ENCODE data around the gene EMP1.

EMP1 gene

DNA sequence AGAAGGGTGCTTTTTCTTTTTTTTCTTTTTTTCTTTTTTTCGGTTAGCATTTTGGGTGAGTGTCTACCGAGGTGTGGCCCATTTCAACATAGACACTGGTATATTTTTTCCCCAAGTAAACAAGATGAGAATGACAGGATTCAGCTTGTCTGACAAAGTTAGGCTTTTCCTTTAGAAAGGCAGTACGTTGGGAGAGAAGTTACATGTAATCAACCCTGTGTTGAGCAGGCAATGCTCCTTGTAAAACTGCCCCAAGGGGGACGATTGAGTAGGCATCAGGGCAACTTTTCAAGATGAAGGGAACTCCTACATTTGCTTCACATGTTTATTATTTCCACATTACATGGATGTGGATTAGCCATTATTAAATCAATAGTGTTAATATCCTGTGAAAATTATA lies 1.7 kb downstream of the EMP1 start:
- DNase-seq = no peak

DNA sequence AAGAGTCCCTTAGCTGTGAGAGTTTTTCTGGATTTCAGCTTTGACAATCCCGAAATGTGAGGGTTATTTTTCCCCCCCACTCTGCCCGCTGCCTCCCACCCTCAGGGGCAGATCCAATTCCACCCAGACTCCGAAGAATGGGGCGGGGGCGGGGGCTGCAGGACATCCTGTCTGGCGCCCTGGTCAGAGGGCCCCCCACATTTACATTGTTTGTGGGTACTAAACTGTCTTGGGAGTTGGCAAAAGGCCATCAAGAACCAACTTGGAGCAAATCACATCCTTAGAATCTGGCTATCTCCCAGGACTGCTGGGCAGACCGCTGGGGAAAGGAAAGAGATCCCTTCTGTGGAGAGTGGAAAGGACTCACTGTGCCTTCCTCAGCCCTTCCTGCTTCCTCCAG lies 2.4 kb downstream of the EMP1 start:
- DNase-seq = no peak

DNA sequence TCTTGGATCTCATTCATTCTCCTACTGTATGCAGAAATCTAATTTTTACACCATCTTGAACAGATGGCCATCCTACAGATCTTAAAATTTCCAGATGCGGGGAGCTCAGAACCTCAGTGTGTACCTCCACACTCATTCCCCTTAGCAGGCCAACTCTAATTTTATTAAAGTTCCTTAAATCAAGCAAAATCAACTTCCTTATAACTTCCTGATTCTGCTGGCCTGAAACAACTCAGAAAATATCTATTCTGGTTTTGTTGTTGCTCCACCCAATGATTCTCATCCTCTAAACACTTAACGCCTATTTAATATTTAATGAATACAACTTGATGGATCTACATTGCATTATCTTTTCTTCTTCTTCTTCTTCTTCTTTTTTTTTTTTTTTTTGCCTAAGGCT lies 3.1 kb downstream of the EMP1 start:
- no peak for DNase-seq

DNA sequence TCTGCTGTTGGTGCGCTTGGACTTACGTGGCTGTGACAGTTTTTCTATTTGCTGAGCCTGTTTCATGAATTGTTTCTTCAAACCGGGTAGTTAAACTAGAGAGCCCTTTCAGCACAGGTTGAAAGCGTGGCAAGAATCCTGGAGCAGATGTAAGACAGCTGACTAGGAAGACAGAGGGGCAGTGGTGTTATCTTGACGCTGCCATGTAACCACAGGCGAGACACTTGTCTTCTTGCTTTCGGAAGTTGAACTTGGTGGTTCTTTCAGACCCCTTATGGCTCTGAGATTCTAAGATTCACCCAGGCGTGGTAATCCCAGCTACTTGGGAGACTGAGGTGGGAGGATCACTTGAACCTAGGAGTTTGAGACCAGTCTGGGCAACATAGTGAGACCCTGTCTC lies 4.3 kb downstream of the EMP1 start:
- no peak for DNase-seq

DNA sequence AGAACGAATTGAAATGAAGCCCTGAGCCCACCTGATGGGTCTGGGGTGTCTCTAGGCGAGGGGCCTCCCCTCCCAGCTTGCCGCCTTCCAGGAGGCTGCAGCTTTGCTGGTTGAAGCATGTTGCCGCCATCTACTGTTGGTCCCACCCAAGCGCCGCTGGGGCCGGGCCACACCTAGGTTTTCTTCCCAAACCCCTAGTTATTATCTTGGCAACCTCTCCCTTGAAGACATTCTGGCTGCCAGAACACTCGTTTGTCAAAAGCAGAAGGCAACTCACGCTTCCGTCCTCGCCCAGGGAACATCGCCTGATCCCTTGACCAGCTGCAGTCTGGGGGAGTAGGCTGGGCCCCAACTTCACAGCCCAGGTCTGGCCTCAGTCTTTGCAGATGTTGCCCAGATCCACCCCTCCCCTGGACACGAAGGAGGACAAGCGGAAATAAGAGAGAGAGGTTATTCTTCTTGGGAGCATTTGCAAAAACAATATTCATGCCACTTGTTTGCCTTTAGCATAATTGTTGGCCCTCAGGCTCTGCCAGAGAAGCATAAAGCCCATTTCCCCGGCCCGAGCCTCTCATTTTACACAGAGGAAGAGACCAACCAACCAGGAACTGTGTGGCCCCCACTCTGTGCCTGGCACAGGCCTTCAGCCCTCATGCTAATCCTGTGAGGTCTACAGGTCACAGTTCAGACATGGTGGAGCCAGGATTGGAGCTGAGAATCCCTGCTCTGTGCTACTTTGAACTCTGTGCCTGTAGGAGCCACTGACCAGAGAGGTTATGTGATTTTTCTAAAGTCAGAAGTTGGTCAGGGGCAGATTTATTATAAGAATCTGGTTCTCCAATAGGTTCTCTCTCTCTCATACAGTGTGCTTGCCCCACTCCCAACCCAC lies 6.8 kb downstream of the EMP1 start:
- no peak for DNase-seq

DNA sequence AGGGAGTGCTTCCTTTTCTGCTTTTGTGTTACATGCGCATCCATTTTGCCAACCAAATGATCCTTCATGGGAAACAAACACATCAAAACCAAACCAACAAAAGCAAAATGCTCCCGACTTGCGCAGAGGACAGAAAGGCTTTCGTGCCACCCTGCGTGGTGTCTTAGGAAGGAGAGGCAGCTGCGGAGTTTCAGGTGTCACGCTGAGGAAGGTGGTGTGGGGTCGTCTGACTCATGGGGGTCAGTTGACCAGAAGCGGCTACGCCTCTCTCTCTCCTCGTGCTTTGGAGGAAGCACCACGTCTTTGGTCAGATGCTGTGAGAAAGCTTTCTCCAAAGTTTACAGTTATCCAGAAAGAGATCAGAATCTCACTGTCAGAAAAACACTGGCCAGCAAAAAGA lies 7.9 kb downstream of the EMP1 start:
- DNase-seq = no peak

DNA sequence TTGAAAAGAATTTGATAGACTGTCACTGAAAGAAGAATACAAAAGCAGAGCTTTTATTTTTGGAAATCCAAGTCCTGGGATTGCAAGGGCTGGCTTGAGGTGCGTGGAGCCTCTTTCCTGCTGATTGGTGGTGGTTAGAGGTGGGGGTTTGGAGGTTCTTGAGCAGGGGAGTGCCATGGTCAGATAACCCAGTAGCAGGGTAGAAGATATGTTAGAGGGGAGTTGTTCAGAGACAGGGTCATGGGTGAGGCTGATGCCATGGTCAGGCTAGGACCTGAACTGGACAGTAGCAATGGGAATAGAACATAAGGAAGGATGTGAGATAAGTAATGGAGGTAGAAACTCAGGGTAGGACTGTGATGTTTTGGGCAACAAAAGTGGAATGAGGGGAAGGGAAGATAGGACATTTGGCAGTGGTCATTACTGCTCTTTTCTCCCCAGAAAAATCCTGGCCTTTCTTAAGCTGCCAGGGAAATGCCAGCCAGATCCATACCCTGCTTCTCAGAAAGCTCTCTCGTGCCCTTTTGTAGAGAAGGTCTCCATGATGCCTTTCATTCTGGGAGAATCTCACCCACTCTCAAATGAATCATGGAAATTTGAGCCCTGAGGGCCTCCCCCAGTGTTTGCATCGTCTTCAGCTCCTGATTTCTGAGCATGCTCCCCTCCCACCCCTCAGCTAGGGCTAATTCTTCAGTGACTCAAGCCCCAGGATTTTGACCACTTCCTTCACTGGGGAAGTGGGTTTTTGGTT lies 9.5 kb downstream of the EMP1 start:
- DNase-seq = peak in 1 of 2 experiments; percentile 8

DNA sequence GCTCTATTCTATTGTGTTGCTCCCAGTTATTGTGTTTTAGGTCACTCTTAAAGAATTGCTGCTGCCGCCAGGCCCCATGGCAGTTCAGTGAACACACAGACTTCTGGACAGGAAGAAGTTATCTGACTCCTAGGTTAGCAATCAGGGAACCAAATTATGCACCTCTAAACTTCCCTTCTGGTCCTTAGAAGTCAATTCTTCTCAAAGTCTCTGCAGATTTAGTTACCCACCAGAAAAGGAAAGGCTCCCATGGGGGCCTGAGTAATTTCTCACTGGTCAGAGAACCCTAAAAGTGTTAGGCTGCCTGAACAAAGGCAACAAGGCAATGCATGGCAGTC lies 10.0 kb downstream of the EMP1 start:
- DNase-seq = no peak

DNA sequence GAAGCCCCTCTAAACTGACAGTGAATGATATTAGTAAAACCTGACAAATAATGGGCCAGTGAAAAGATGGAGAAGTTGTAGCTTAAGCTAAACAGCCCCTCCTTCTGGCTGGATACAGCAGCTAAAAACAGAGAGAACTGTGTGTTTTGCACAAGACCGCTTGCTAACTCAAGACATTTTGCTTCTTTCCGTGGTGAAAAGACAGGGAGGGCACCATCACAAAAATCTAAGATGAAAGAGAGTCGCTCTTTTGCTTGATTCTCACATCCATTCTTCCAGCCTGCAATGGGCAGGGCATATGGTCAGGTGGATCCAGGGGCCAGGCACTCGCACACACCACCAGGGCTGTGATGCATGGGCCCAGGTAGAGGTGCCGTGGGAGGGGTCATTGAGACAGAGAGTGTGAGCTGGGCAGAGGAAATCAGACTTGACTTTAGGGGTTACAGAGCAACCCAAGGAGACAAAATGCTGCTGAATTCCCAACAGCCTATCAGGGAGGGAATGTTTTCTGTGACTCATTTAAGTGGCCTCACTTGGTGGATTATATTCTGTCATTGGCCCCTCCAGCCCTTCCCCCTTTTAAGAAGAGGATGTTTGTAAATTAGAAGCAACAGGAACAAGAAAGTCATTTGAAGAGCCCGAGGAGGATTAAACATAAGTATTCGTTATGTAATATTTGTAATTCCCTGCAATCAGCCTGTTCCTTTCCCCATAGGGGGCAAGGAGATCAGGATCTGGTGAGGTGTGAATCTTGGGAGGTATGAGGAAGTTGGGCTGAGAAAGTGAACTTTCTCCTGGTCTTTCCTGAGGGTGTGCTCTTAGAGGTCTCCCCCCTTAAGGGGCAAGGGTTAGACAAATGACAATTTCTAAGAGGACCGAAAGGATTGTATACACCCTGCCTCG lies 12.3 kb downstream of the EMP1 start:
- no peak for DNase-seq

DNA sequence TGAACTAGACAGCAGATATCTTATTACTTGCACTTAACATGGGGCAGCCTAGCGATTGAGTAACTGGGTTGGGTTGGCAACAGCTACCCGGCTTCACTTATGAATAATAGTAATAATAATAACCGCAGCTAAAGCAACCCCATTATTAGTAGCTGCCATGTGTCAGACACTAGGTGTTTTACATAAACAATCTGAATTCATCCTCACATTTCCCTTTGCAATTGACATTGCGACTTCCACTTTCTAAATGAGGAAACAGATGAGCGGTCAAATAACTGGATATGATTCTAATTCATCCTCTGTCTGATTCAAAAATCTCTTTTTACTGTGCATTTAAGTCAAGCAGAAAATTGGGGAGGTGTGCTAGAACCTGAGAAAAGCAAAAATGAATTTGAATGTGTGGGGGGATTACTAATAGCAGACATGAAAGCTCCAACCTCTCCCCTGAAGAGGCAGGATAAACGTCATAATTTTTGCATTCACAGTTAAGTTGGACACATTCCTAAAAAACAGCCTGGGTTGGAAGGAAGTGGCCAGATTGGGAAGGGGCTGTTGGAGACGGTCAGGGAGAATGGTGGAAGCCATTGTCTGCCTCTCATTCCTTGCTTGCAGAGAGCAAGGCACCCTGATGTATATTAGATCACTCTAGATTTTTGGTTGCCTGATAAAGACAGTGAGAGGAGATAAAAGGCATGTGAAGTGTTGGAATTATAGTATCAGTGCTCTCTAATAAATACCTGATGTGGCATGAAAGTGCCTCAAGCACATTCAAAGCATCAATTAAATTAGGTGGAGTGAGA lies 13.1 kb downstream of the EMP1 start:
- no peak for DNase-seq

DNA sequence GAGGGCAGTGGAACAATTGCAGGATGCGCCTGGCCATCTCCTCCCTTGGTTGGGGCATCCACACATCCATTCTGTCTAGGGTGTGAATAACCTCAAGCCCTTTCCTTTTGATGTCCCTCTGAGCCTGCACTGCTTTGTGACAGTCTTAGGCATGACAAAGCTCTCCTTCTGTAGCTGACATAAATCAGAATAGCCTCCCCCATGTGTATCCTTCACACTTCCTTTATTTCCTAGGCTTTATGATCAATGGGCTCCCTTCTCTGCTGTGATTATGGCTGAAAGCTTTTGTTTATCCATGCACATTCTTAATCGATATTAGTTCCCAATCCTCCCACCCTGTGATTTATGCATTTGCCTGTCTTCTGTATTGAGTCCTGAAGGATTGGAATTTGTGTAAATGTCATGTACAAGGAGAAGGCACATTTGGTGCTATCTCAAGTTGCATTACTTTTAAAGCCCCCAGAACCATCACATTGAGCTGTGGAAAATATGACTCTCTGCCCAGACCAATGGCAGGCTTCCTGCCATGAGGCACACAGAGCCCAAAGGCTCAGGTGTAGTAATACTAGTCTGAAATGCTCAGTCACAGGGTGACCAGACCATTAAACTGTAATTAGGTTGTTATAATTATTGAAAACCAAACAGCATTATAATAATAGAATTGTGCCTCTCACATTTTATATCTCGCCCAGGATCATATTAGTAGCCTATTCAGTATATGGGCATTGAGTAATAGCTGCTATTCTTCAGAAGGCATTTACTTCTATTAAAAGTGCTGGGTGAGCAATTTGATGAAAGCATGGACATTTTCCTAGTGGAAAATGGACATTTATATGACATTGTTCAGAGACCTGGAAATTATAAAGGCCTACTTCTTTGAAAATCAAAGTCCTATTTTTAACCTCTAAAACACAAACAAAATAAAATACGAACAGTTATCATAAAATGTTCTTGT lies 14.0 kb downstream of the EMP1 start:
- no peak for DNase-seq

DNA sequence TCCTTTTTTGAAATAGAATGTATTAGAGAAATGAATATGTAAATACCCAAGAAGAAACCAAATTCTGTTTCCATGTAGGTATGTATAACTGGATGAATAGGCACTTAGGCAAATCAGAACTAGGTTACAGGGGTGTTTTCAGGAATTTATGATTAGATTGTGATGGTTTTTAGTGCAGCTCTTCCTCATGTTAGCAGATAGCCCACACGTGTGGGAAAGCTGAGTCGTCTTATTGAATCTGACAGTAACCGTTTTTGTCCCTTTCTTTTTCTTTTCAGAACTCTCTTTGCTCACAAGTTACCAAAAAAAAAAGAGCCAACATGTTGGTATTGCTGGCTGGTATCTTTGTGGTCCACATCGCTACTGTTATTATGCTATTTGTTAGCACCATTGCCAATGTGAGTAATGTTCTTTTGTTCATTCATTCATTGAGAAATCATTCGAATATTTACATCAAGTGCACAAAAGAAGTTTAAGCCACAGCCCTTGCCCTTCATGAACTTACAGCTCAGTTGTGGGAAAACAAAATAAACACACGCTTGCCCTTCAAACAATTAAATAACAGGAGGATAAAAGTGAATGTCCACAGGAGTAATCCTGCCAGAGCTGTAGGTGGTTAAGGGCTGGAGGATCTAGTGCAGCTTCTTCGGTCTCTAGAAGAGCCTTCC lies 14.8 kb downstream of the EMP1 start:
- DNase-seq = no peak

DNA sequence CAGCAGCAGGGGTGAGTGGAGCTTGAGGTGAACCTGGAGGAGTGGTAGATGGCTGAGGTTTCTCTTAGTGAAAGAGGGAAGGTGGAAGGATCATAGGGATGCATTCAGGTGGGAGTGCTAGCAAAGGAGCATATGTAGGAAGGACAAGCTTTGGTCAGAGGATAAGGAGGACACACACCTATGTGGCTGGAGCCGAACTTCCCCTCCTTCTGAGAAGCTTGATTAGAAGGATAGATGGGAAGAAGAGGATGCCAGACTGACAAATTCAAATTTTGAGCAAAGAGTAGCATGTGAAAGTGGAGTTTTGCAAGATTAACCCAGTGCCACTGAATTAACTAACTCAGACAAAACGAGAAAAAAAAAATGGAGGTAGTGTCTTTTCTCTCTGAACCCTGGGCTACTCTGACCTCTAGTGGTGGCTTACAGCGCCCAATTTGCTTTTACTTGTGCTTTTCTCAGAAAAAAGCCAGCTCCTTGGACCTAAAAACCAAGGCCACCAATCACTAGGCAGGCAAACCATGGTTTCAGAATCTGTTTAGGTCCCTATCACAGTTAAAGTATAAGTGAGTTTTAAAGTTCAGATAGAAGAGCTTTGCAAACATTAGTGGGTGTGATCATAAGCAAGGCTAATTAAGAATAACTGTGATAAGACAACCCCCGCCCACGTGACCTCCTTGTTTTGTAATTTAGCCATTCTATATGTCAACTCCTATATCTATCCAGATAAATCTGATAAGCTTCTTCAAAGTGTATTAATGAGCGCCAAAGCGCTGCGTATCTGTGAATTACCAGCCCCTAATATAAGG lies 15.5 kb downstream of the EMP1 start:
- peak; percentile 48 to 61 for DNase-seq

DNA sequence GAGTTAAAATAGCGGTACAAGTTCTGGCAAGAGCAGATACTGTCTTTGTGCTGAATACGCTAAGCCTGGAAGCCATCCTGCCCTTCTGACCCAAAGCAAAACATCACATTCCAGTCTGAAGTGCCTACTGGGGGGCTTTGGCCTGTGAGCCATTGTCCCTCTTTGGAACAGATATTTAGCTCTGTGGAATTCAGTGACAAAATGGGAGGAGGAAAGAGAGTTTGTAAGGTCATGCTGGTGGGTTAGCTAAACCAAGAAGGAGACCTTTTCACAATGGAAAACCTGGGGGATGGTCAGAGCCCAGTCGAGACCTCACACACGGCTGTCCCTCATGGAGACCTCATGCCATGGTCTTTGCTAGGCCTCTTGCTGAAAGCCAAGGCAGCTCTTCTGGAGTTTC lies 18.5 kb downstream of the EMP1 start:
- DNase-seq = no peak

DNA sequence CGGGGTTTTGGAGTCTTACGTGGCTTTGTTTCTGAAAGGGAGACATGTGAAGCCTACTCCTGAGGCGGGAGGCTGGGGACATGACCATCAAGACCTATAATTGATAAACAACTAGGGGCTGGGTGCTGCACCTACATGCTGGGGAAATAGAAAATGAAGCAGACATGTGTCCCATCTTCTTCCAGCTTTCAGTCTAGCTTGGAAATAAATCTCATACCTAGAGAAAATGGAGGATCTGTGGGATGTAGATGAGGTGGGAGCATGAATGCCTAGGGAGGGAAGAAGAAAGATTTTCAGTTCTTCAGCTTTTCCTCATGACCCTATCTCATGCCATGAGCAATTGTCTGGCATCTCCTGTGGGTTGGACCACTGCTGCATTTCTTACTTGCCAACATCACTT lies 22.1 kb downstream of the EMP1 start:
- DNase-seq = no peak

DNA sequence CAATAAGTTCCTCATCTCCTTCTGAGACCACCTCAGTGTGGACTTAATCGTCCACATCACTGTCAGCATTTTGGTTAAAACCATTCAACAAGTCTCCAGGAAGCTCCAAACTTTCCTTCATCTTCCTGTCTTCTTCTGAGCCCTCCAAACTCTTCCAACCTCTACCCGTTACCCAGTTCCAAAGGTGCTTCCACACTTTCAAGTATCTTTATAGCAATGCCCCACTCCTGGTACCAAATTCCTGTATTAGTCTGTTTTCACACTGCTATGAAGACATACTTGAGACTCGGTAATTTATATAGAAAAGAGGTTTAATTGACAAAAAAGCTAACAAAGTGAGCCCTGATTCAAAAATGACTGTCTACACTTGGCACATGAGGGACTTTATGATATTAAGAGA lies 22.8 kb downstream of the EMP1 start:
- no peak for DNase-seq

DNA sequence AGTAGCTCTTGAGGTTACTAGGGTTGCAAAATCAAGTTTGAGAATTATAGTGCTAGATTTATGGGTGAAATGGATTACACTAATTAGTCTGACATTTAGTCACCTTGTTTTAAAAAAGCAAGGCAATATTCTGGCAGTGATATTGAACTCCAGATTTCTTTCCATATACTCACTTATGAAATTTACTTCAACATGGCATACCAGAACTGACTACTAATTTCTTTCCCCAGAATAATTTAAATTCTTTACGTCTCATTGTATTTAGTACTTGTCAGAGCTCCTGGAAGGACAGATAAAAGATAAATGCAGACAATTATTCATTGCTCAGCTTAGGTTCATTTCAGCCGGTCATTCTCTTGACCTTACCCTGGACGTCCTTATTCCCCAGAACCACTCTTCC lies 24.3 kb downstream of the EMP1 start:
- DNase-seq = no peak

DNA sequence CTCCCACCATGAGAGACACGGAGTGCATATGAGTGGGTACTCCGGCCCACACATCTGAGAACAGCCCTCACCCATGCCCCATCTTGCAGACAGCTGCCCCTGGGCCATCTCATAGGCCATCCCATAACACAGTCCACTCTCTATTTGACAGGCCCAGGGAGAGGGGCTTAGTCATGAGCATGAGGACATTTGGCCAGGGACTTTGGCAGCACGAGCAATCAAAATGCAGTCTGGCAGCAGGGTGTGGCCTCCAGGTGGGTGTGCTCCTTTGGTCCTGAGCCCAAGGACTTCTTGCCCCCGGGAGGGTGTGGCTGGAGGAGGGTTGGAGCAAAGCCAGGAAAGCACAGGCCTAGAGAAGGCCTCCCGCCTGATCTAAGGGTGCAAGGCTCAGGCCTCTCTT lies 25.6 kb downstream of the EMP1 start:
- no peak for DNase-seq

DNA sequence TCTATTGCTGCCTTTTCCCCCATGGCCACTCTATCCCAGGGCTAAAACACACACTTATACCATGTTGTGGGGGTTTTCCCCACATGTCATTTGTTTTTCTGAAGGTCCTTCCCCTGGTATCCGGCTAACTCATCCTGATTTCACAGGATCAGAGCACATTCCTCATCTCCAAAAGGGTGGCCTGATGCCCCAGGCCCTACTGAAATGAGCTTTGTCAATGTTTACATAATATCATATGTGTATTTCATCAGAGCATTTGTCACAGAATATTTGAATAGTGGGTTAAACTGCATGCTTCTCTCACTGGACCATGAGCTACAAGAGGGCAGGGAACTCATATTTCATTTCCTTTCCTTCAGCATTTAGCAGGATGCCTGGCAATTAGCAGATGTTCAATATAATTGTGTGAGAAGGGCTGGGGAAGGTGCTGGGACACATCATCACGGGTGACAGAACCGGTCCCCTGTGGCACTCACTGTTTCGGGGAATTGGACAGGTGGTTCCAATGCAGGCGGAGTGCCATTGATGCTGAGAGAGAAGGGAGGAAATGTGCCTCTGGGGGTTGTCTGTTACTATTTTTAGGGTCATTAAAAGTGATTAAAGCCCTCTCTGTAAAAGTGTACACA lies 26.8 kb downstream of the EMP1 start:
- no peak for DNase-seq

Measured in stimulated activated CD4-positive, alpha-beta T cell treated with anti-CD3 and anti-CD28 coated beads, Interleukin-4, amount 100 ng/mL, for 4 hours (primary cell).